Peyer's patch (tissue), 4 donors: ENCODE measurements around the gene SPI1.

Experiments
- CTCF ChIP-seq, 6 experiments: fragments of 450-650 bp in 4 of 6; fragments of 200-600 bp in 2 of 6; sonication (generic) in 1 of 6; IDR thresholded peaks; one replicate each; pipeline ENCODE4 v1.5.1; 2017 to 2019; ENCODE audit warnings: antibody characterized with exemption in 6 of 6, mild to moderate bottlenecking in 3 of 6, moderate library complexity in 1 of 6
- POLR2A ChIP-seq, 2 donors: fragments of 450-650 bp; IDR thresholded peaks; one replicate each; pipeline ENCODE4 v1.5.1; 2017; ENCODE audit warnings: antibody characterized with exemption in 2 of 2, mild to moderate bottlenecking in 2 of 2, moderate library complexity in 2 of 2

- no peak for TF ChIP-seq CTCF (IDR thresholded peaks at IDR 0.05)
- no peak for TF ChIP-seq POLR2A (IDR thresholded peaks at IDR 0.05)
Measured at GRCh38 chr11:47409440-47410369, 31.4 kb upstream of the SPI1 start.
